ENCODE measurements around the gene LCTL. TPM values are rescaled to one million over a fixed set of nuclear protein-coding genes. Genes with fewer than 3 reads are reported as not detected.

LCTL gene
- polyA plus RNA-seq, 1 of the 3 experiments (the other 2 are of a cell fraction): 1.9 TPM

DNA sequence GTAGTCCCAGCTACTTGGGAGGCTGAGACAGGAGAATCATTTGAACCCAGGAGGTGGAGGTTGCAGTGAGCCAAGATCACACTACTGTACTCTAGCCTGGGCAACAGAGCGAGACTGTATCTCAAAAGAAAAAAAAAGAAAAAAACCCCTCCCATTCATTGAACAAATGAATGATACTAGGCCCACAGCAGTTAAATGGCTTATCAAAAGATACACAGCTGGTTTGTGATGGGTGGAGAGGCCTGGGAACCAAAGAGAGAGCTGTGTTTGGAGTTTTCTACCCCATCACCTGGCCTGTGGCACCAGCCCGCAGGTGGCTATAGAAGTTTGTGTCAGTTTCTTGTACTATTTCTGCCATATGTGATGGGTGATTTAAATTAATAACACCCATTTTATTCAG, 43.1 kb upstream of the LCTL start (continued):
- TF ChIP-seq YY1 (IDR thresholded peaks at IDR 0.05; ENCODE audit: low read depth) (no peak), SMC3 (IDR thresholded peaks at IDR 0.05; ENCODE audit: low read depth, low read length) (no peak), ELF1 (IDR thresholded peaks at IDR 0.05) (no peak), RCOR1 (IDR thresholded peaks at IDR 0.05; ENCODE audit: low read length) (no peak)

DNA sequence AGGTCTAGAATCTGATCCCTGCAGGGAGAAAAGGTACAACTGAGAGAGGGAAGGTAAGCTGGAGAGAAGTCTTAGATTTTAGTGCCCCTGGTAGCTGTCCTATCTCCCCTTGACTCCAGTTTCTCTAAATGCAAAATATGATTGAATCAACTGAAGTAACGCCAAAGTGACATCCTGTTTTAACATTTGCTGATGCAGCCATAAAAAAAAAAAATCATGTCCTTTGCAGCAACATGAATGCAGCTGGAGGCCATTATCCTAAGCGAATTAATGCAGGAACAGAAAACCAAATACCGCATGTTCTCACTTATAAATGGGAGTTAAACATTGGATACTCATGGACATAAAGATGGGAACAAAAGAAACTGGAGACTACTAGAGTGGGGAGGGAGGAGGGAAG, 42.4 kb upstream of the LCTL start:
- CTCF ChIA-PET: interaction anchor here (0.6 to 10.0 kb wide), 10 partner anchors 10 to 888 kb away, joined by 3 to 108 read pairs (median 4); no protein-coding TSS in a partner anchor
- POLR2A ChIA-PET: no interaction called here
- Histone ChIP-seq H3K4me2 (no peak overlapping the region), H3K27ac (ENCODE audit: low read depth in 2 of 2, low read length in 1 of 2) (no peak overlapping the region), H3K36me3 (replicated peaks in 1 of 2; ENCODE audit: control insufficient read depth in 1 of 2, insufficient read depth in 2 of 2, low read length in 1 of 2) (no peaks in the 10 kb centered on the region), H3K4me3 (ENCODE audit: low read depth in 2 of 2, low read length in 1 of 2) (no peak overlapping the region), H3K27me3 (ENCODE audit: insufficient read depth) (no peaks in the 10 kb centered on the region), H3K9ac (no peak overlapping the region), H3K79me2 (ENCODE audit: insufficient read depth) (no peaks in the 10 kb centered on the region), H4K20me1 (ENCODE audit: insufficient read depth) (no peaks in the 10 kb centered on the region), H3F3A (replicated peaks; ENCODE audit: insufficient read depth) (no peaks in the 10 kb centered on the region), H3K9me3 (no peaks in the 10 kb centered on the region), H2AFZ (ENCODE audit: low read depth) (no peak overlapping the region), H3K4me1 (ENCODE audit: control insufficient read depth in 1 of 2, insufficient read depth in 2 of 2, low read depth in 1 of 2, low read length in 1 of 2) (no peaks in the 10 kb centered on the region; a peak in 1 of 4 replicates), H3K9me2 (no peaks in the 10 kb centered on the region)
- TF ChIP-seq POLR2AphosphoS5 (IDR thresholded peaks at IDR 0.05; ENCODE audit: low read depth, low read length) (no peak), ELF1 (IDR thresholded peaks at IDR 0.05) (no peak)
- WGBS (ENCODE audit: low lambda C conversion rate): 71% methylated on average over 3 of the region's 3 CpGs
- no peak for DNase-seq

DNA sequence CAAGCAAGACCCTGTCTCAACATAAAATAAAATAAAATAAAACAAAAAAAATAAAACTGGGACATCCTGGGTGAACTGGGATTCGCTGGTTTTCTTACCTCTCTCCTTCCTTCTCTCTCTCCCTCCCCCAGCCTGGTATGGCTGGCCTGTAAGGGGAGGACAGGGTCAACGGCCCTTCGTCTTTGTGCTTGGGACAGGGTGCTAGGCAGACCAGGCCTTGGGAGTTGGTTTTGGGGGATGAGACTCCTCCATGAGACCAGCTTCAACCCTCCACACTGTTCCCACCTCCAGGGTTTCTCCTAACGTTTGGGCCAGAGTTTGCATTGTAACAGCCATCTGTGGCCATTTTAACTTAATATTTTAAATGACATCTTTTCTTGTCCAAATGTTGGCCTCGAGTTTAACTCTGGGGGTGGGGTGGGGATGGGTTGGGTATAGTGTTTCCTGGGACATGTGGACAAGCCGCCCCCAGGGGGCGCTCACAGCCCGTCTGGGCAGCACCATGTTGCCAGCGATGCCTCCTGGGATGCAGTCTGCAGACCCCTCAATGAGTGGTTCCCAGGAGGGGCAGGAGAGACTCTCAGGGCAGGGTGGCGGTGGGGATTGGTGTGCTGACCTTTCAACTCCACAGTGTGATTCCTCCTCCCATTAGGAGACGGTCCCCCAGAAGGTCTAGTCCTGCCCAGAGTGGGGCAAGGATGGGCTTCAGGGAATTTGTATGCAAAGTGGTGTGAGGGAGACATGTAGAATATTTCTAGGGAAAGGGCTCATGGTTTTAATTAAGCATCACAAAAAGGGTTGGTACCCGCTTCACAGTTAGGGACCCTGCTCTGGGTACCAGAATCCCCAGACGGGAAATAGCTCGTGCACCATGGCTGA, 37.7 kb upstream of the LCTL start:
- no peak overlapping the region for H2AFZ ChIP-seq (ENCODE audit: low read depth)
- 41% methylated on average over 12 of the region's 14 CpGs for WGBS (ENCODE audit: low lambda C conversion rate)

More for the DNA sequence above, 37.7 kb upstream of the LCTL start:
- 0 out of 2 replicates have a peak, but pooled peaks have one; percentile 8 for TF ChIP-seq NRF1 (IDR thresholded peaks at IDR 0.05; ENCODE audit: low read depth, low read length)
- TF ChIP-seq, protein P1, sequence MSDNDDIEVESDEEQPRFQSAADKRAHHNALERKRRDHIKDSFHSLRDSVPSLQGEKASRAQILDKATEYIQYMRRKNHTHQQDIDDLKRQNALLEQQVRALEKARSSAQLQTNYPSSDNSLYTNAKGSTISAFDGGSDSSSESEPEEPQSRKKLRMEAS (IDR thresholded peaks at IDR 0.05; ENCODE audit: low read depth): peak; percentile 58; the same call in 1 of the 2 replicates
- 0 out of 2 replicates have a peak, but pooled peaks have one; percentile 28 for TF ChIP-seq MXI1 (IDR thresholded peaks at IDR 0.05; ENCODE audit: low read depth, low read length)
- TF ChIP-seq SIN3A (IDR thresholded peaks at IDR 0.05; ENCODE audit: borderline replicate concordance, low read depth, low read length): no peak
- TF ChIP-seq NFIC (IDR thresholded peaks at IDR 0.05; ENCODE audit: borderline replicate concordance): no peak
- peak; percentile 49 for TF ChIP-seq CHD2 (IDR thresholded peaks at IDR 0.05; ENCODE audit: low read length, partially characterized antibody)
- TF ChIP-seq YY1 (IDR thresholded peaks at IDR 0.05; ENCODE audit: low read depth): no peak
- TF ChIP-seq, protein P2, sequence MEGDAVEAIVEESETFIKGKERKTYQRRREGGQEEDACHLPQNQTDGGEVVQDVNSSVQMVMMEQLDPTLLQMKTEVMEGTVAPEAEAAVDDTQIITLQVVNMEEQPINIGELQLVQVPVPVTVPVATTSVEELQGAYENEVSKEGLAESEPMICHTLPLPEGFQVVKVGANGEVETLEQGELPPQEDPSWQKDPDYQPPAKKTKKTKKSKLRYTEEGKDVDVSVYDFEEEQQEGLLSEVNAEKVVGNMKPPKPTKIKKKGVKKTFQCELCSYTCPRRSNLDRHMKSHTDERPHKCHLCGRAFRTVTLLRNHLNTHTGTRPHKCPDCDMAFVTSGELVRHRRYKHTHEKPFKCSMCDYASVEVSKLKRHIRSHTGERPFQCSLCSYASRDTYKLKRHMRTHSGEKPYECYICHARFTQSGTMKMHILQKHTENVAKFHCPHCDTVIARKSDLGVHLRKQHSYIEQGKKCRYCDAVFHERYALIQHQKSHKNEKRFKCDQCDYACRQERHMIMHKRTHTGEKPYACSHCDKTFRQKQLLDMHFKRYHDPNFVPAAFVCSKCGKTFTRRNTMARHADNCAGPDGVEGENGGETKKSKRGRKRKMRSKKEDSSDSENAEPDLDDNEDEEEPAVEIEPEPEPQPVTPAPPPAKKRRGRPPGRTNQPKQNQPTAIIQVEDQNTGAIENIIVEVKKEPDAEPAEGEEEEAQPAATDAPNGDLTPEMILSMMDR (IDR thresholded peaks at IDR 0.05): peak; percentile 73
- peak; percentile 96 for TF ChIP-seq RAD21 (IDR thresholded peaks at IDR 0.05; ENCODE audit: low read length)
- peak; percentile 88 for TF ChIP-seq SMC3 (IDR thresholded peaks at IDR 0.05; ENCODE audit: low read depth, low read length)
- no peaks in the 10 kb centered on the region for H3K9me3 ChIP-seq
- H3K79me2 ChIP-seq (ENCODE audit: insufficient read depth): no peaks in the 10 kb centered on the region
- no peak overlapping the region for H3K4me2 ChIP-seq
- H3K27ac ChIP-seq (ENCODE audit: low read depth in 2 of 2, low read length in 1 of 2): no peak overlapping the region
- ChIA-PET POLR2A (interaction anchor here (0.6 kb wide), 1 partner anchor 247 kb away, joined by 3 read pairs; no protein-coding TSS in a partner anchor), CTCF (interaction anchor here (0.5 to 10.0 kb wide), 42 partner anchors 9 to 841 kb away, joined by 3 to 108 read pairs (median 4); no protein-coding TSS in a partner anchor)
- no peak overlapping the region for H3K9ac ChIP-seq
- no peaks in the 10 kb centered on the region for H4K20me1 ChIP-seq (ENCODE audit: insufficient read depth)
- no peaks in the 10 kb centered on the region for H3K27me3 ChIP-seq (ENCODE audit: insufficient read depth)
- H3K36me3 ChIP-seq (replicated peaks in 1 of 2; ENCODE audit: control insufficient read depth in 1 of 2, insufficient read depth in 2 of 2, low read length in 1 of 2): no peaks in the 10 kb centered on the region
- no peak overlapping the region for H3K4me3 ChIP-seq (ENCODE audit: low read depth in 2 of 2, low read length in 1 of 2)
- DNase-seq: peak; percentile 86
- H3F3A ChIP-seq (replicated peaks; ENCODE audit: insufficient read depth): no peaks in the 10 kb centered on the region
- H3K4me1 ChIP-seq (ENCODE audit: control insufficient read depth in 1 of 2, insufficient read depth in 2 of 2, low read depth in 1 of 2, low read length in 1 of 2): no peaks in the 10 kb centered on the region; a peak in 1 of 4 replicates
- no peaks in the 10 kb centered on the region for H3K9me2 ChIP-seq
